Measurements from ENCODE around the gene PKNOX1. TPM values are rescaled to one million over a fixed set of nuclear protein-coding genes. Genes with fewer than 3 reads are reported as not detected.
"Not testable (repeated sequence)": the region's sequence is repeated elsewhere in the genome, so short reads cannot be mapped to it uniquely, and the experiment has no call there.

PKNOX1 gene
- total RNA-seq, 1 donor from 2014 or later: 17.5 TPM

DNA sequence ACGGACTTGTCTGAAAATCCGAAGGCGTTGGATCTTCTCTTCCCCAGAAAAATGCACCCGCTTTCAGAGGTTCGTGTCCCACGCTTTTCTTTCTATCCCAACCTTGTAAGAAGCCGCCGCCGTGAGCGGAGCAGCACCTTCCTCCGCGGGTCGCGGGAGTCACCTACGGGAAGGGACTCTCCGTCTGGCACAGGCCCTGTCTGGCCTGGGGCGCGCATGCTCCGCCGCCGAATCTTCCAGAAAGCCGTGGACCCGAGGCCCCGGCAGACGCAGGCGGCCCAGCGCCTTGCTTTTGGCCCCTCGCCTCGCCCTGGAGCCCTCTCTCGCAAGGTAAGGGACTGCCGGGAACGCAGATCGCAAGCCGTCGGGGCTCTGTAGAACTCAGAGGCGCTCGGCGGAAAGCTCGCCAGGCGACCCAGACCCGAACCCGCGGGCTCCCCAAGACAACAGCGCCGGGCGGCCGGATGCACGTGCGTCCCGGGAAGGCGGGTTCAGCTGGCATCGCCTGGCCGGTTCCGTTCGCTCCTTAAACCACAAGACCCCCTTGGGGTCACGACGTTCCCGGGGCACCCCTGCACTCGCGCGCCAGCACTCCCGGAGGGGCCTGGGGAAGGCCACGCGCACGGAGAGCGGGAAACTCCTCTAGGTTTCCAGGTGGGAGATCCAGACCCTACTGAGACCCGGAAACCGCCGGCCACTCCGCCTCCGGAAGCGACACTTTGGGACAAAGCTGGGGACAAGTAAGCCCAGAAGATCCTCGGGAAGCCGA lies 100.2 kb downstream of the PKNOX1 start:
- H3K4me3 ChIP-seq (ENCODE audit: low read depth, low read length); DNase-seq (ENCODE audit: low read depth): not testable (repeated sequence)

DNA sequence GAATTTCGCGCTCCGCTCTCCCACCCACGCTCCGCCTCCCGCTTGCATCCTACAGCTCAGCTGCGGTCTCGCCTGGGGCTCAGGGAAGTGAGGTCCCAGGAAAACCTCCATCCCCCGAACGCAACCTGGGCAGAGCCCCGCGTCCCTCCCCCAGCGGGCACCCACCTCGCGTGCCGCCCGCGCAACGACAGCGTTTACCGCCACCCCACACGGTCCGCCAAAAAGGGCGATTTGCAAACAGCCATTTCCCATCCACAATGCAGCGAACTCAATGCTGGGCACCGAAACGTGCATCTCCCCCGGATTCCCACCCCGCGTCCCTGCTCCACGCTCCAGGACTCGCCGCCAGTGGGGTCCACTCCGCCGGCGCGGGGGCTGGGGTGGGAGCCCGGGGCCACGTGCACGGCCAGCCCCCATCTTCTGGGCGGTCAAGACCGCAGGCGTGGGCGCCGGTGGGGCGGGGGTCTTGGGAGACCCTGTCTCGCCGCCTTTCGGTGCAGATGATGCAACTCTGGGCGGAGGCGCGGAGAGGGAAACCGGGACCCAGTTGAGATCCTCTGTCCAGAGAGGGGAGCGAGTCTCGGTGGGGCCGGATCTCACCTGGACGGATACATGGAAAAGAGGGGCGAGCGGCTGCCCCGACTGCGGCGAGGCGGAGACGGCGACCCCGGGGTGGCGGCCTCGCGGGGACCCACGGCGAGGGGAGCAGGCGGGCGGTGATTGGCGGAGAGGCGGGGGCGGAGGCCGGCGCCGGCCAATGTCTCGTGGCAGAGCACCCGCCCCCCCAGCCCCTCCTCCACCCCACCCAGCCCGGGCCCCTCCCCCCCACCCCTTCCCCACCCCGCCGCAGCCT lies 101.0 kb downstream of the PKNOX1 start, which contains the start of gene CBS:
TSS of gene CBS (minus strand) at position 666 of the 853 bp plus-strand sequence. CDS start 3,642 bp downstream, outside the sequence.
- not testable (repeated sequence) for H3K4me3 ChIP-seq (ENCODE audit: low read depth, low read length); DNase-seq (ENCODE audit: low read depth)

DNA sequence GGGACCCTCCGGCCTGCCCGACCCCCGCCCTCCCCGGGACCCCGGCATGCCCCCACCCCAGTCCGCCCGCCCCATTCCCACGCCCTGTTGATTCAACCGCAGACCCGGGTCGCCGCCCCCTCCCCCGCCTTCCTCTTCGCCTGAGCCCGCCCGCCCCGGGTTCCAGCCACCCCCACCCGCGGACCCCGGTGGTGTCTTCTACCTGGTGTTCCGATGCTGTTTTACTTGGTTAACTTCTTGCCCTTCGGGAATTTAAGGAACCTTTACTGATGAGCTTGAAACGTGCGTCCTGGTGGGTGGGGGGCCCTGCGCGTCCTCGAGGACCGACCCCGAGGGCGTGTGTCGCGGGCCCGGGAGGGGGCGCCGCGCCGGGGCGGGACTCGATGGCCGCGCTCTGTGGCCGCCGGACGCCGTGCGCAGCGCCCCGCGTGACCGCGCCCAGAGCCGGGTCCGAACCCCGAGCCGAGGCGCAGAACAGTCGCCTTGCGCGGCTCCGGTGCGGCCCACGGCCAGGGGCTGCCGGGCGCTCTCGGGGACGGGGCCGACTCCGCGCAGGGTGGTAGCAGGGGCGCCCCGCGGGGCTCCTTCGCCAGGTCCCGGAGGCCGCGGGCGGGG lies 101.8 kb downstream of the PKNOX1 start:
- DNase-seq (ENCODE audit: low read depth); H3K4me3 ChIP-seq (ENCODE audit: low read depth, low read length): not testable (repeated sequence)

DNA sequence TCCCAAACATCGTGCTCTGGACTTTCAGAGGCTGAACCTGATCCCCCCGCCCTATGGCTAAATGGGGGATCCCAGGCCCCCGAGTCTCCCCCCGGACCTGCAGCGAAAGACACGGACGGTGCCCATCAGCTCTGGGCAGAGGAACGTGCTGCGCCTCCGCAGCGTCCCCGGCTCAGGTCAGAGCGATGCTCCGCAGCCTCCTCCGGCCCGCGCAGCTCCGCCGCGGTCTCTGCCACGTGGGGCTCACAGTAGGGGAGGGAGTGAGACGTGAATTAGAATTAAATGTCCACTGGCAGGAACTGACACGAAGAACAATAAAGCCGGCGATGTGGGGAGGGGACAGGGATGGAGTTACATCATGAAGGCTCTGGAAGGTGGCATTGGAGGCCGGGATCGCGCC lies 102.3 kb downstream of the PKNOX1 start:
- DNase-seq (ENCODE audit: low read depth); H3K4me3 ChIP-seq (ENCODE audit: low read depth, low read length): not testable (repeated sequence)

DNA sequence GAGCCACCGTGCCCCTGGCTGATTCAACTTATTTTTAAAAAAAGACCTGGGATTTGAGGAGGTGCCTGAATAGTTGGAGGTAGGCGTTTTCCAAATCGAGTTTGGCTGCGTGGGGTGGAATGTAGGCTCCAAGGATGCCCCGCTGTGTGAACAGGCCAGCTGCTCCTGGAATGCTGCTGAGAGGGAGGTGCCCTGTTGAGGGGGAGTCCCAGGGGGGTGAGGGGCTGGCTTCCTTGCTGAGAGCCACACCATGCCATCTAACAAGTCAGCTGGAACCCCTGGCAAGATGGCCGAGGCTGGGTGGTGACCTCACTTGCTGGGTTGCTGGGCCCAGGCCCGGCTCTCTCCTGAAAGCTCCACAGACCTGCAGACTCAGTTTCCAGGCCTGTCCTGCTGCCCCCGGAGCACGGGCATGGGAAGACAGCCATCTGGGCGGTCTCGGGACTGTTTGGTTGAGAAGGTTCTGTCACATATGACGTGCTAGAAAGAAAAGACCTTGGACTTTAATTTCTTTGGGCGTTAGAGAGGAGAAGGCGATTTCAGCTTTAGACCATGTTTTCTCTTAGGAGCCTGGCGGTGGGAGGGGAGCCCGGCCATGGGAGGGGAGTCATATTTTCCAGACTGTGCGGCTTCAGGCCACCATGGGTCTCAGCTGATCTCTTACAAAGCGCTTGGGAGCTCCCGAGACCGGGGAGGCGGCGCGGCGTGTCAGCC lies 108.4 kb downstream of the PKNOX1 start:
- H3K4me3 ChIP-seq (ENCODE audit: low read depth, low read length); DNase-seq (ENCODE audit: low read depth): not testable (repeated sequence)

Other genes with a start within 250 kb of the PKNOX1 start
- gene WDR4, start 95.0 kb upstream of the PKNOX1 start, total RNA-seq: 6.1 and 11.8 TPM in 2 replicates
- gene NDUFV3, start 81.3 kb upstream of the PKNOX1 start, total RNA-seq: 27.1 and 46.3 TPM in 2 replicates
- not detected in 2 replicates for gene ERVH48-1, start 48.9 kb upstream of the PKNOX1 start, total RNA-seq
- 51.9 and 65.7 TPM in 2 replicates for gene CBS, start 101.3 kb downstream of the PKNOX1 start, total RNA-seq
- 24.7 and 61.6 TPM in 2 replicates for gene U2AF1, start 133.0 kb downstream of the PKNOX1 start, total RNA-seq
- not detected in 2 replicates for gene CRYAA, start 194.4 kb downstream of the PKNOX1 start, total RNA-seq